ENCODE data around the gene GBE1. TPM values are rescaled to one million over a fixed set of nuclear protein-coding genes. Genes with fewer than 3 reads are reported as not detected.

The GBE1 gene
- total RNA-seq, 1 donor from 2014 or later: 34.4 TPM

DNA sequence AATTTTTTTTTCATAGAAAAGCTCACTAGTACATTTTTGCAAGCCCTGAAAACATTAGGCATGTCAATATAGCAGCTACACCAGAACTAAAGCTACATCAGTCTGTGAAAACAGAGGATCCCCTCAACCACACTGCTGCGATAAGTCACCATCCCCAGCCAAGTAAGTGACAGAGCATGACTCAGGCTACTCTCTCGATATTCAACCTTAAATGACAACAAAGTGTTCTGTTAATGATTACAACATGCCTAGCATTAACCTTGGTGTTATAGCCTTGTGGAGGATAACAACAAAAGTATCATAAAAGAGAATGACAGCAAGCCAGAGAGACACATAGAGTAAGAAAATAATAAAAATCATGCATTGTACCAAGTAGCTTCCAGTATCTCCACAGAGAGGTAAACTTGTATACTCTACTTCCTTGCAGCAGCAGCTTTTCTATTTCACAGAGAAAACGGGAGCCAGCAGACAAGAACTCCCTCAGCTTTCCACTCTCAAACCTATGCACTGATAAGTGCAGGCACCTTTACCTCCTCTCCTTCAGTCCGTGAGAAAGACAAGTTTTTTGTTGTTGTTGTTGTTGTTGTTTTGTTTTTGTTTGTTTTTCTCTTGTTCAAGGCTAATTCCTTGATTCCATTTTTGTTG, 76.6 kb downstream of the GBE1 start:
- Histone ChIP-seq H4K20me1 (ENCODE audit: low read depth) (no peaks in the 10 kb centered on the region), H3K79me2 (ENCODE audit: low read depth) (no peaks in the 10 kb centered on the region), H3F3A (ENCODE audit: low read depth) (no peaks in the 10 kb centered on the region), H3K9ac (no peak overlapping the region), H3K27ac (no peak overlapping the region), H3K27me3 (no peaks in the 10 kb centered on the region), H3K36me3 (no peaks in the 10 kb centered on the region), H3K9me3 (ENCODE audit: low read depth) (no peaks in the 10 kb centered on the region), H3K4me3 (no peak overlapping the region), H3K4me2 (no peak overlapping the region), H3K4me1 (no peaks in the 10 kb centered on the region), H2AFZ (replicated peaks) (no peak overlapping the region)
- Mint-ChIP-seq H3K27me3 (ENCODE audit: insufficient read depth, low read depth) (no peaks in the 10 kb centered on the region), H3K9me3 (no peaks in the 10 kb centered on the region), H3K36me3 (no peaks in the 10 kb centered on the region), H3K4me3 (no peak overlapping the region), H3K27ac (no peak overlapping the region), H3K4me1 (no peaks in the 10 kb centered on the region)
- no peak for DNase-seq (ENCODE audit: low spot score)
- TF ChIP-seq, protein P1, sequence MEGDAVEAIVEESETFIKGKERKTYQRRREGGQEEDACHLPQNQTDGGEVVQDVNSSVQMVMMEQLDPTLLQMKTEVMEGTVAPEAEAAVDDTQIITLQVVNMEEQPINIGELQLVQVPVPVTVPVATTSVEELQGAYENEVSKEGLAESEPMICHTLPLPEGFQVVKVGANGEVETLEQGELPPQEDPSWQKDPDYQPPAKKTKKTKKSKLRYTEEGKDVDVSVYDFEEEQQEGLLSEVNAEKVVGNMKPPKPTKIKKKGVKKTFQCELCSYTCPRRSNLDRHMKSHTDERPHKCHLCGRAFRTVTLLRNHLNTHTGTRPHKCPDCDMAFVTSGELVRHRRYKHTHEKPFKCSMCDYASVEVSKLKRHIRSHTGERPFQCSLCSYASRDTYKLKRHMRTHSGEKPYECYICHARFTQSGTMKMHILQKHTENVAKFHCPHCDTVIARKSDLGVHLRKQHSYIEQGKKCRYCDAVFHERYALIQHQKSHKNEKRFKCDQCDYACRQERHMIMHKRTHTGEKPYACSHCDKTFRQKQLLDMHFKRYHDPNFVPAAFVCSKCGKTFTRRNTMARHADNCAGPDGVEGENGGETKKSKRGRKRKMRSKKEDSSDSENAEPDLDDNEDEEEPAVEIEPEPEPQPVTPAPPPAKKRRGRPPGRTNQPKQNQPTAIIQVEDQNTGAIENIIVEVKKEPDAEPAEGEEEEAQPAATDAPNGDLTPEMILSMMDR (IDR thresholded peaks at IDR 0.05): no peak
- TF ChIP-seq EZH2 (IDR thresholded peaks at IDR 0.05) (no peak), EZH2phosphoT487 (IDR thresholded peaks at IDR 0.05) (no peak)

DNA sequence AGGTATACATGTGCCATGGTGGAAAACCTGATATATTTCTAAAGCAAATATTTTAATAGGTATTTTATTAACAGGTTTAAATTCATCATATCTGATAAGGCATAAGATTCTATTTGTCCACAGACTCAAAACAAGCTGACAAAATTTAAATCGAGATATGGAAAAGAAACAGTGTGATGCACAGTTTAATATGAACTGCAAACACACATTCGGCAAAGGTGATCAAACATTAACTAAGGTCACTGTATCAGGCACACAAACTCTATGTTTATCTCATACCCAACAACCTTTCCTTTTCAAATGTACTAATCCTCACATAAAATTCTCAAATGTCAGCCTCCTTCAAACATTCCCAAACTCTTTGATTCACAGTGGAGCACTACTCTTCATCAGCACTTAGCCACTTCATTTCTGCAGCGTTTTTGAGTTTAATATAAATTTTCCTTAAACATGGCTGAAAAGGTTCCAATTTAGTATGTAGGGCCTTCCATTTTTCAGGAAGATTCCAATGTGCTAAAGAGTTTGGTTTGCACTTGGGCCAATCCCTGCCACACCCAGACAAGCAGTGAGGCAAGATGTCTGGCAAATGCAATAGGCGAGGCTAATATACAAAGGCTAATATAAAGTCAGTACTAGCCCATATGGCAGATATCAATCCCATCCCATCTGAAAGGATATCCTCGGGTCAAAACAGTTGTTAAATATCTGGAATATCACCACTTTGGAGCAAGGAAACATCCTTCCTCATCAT, 84.6 kb downstream of the GBE1 start:
- Mint-ChIP-seq H3K9me3 (no peaks in the 10 kb centered on the region), H3K27me3 (ENCODE audit: insufficient read depth, low read depth) (no peaks in the 10 kb centered on the region), H3K27ac (no peak overlapping the region), H3K4me3 (no peak overlapping the region), H3K4me1 (no peaks in the 10 kb centered on the region), H3K36me3 (no peaks in the 10 kb centered on the region)
- no peak for DNase-seq (ENCODE audit: low spot score)
- TF ChIP-seq, protein P1 (IDR thresholded peaks at IDR 0.05): no peak
- TF ChIP-seq EZH2 (IDR thresholded peaks at IDR 0.05): no peak
- no peak for TF ChIP-seq EZH2phosphoT487 (IDR thresholded peaks at IDR 0.05)
- H3K79me2 ChIP-seq (ENCODE audit: low read depth): no peaks in the 10 kb centered on the region
- no peaks in the 10 kb centered on the region for H3F3A ChIP-seq (ENCODE audit: low read depth)
- no peak overlapping the region for H3K27ac ChIP-seq
- H3K27me3 ChIP-seq: no peaks in the 10 kb centered on the region
- no peak overlapping the region for H3K9ac ChIP-seq
- no peaks in the 10 kb centered on the region for H3K36me3 ChIP-seq
- no peak overlapping the region for H3K4me3 ChIP-seq
- no peaks in the 10 kb centered on the region for H3K4me1 ChIP-seq
- H3K9me3 ChIP-seq (ENCODE audit: low read depth): no peaks in the 10 kb centered on the region
- no peak overlapping the region for H3K4me2 ChIP-seq
- no peaks in the 10 kb centered on the region for H4K20me1 ChIP-seq (ENCODE audit: low read depth)
- H2AFZ ChIP-seq (replicated peaks): no peak overlapping the region

DNA sequence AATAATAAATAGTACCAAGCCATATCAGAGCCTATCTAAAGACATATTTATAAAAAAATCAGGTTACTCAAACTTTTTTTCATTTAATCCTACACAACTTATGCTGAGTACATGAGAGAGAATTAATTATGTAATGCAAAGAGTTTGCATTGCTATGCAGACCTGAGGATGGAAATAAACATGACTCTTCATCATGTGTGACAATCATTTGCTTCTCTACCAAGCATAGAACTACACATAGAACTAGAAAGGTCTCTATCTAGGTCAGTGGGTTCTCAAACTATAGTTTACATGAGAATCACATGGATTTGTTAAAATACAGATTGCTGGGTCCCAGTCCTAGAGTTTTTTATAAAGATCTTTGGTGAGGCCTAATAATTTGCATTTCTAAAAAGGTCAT, 86.8 kb downstream of the GBE1 start:
- Histone ChIP-seq H3K27me3 (no peaks in the 10 kb centered on the region), H3K4me2 (no peak overlapping the region), H3K4me1 (no peaks in the 10 kb centered on the region), H4K20me1 (ENCODE audit: low read depth) (no peaks in the 10 kb centered on the region), H3K4me3 (no peak overlapping the region), H2AFZ (replicated peaks) (no peak overlapping the region), H3K79me2 (ENCODE audit: low read depth) (no peaks in the 10 kb centered on the region), H3K9ac (no peak overlapping the region), H3K9me3 (ENCODE audit: low read depth) (no peaks in the 10 kb centered on the region), H3F3A (ENCODE audit: low read depth) (no peaks in the 10 kb centered on the region), H3K36me3 (no peaks in the 10 kb centered on the region), H3K27ac (no peak overlapping the region)
- Mint-ChIP-seq H3K36me3 (no peaks in the 10 kb centered on the region), H3K27ac (no peak overlapping the region), H3K9me3 (no peaks in the 10 kb centered on the region), H3K4me3 (no peak overlapping the region), H3K27me3 (ENCODE audit: insufficient read depth, low read depth) (no peaks in the 10 kb centered on the region), H3K4me1 (no peaks in the 10 kb centered on the region)
- no peak for DNase-seq (ENCODE audit: low spot score)
- TF ChIP-seq, protein P1 (IDR thresholded peaks at IDR 0.05): no peak
- TF ChIP-seq EZH2phosphoT487 (IDR thresholded peaks at IDR 0.05) (no peak), EZH2 (IDR thresholded peaks at IDR 0.05) (no peak)

All from neural progenitor cell (in vitro differentiated cells).